Measurements from ENCODE around the gene MYO16.

The MYO16 gene

GRCh38 chr13:108606424-108606823, 23.0 kb upstream of the MYO16 start:
- H3K4me1 ChIP-seq (ENCODE audit: control insufficient read depth, low read length), result no peaks in the 10 kb centered on the region
- no peak for TF ChIP-seq EZH2phosphoT487 (IDR thresholded peaks at IDR 0.05; ENCODE audit: borderline replicate concordance, low read length)
- TF ChIP-seq CTCF (IDR thresholded peaks at IDR 0.05; ENCODE audit: low read depth, low read length, poor library complexity, severe bottlenecking), result no peak
- H3K9me2 ChIP-seq (replicated peaks; ENCODE audit: control insufficient read depth, low read length), result no peaks in the 10 kb centered on the region
- no peak overlapping the region for H3K4me3 ChIP-seq (ENCODE audit: low read length)
- H3K27me3 ChIP-seq (ENCODE audit: control insufficient read depth, low read length), result no peaks in the 10 kb centered on the region
- H3F3A ChIP-seq (ENCODE audit: control insufficient read depth, insufficient read depth), result no peaks in the 10 kb centered on the region
- no peak overlapping the region for H3K27ac ChIP-seq (ENCODE audit: low read depth, low read length)
- no peak overlapping the region for H3K4me2 ChIP-seq (ENCODE audit: low read length)
- H3K79me2 ChIP-seq (ENCODE audit: control insufficient read depth, low read length), result no peaks in the 10 kb centered on the region
- no peaks in the 10 kb centered on the region for H3K36me3 ChIP-seq (ENCODE audit: control insufficient read depth, low read length)
- H4K20me1 ChIP-seq (ENCODE audit: control insufficient read depth, insufficient read depth, low read depth, low read length), result no peaks in the 10 kb centered on the region
- peaks cover 14% of the 10 kb centered on the region for H3K9me3 ChIP-seq (ENCODE audit: control insufficient read depth, insufficient read depth, low read length)

GRCh38 chr13:108609353-108609752, 20.1 kb upstream of the MYO16 start:
- H3K4me3 ChIP-seq (ENCODE audit: low read length), result no peak overlapping the region
- H3K4me2 ChIP-seq (ENCODE audit: low read length), result no peak overlapping the region
- H3K79me2 ChIP-seq (ENCODE audit: control insufficient read depth, low read length), result no peaks in the 10 kb centered on the region
- no peaks in the 10 kb centered on the region for H4K20me1 ChIP-seq (ENCODE audit: control insufficient read depth, insufficient read depth, low read depth, low read length)
- no peaks in the 10 kb centered on the region for H3K36me3 ChIP-seq (ENCODE audit: control insufficient read depth, low read length)
- peaks cover 14% of the 10 kb centered on the region for H3K9me3 ChIP-seq (ENCODE audit: control insufficient read depth, insufficient read depth, low read length)
- peak; percentile 16 for TF ChIP-seq CTCF (IDR thresholded peaks at IDR 0.05; ENCODE audit: low read depth, low read length, poor library complexity, severe bottlenecking)
- TF ChIP-seq EZH2phosphoT487 (IDR thresholded peaks at IDR 0.05; ENCODE audit: borderline replicate concordance, low read length), result no peak
- no peak overlapping the region for H3K27ac ChIP-seq (ENCODE audit: low read depth, low read length)
- H3K9me2 ChIP-seq (replicated peaks; ENCODE audit: control insufficient read depth, low read length), result no peaks in the 10 kb centered on the region
- no peaks in the 10 kb centered on the region for H3F3A ChIP-seq (ENCODE audit: control insufficient read depth, insufficient read depth)
- H3K4me1 ChIP-seq (ENCODE audit: control insufficient read depth, low read length), result no peaks in the 10 kb centered on the region
- H3K27me3 ChIP-seq (ENCODE audit: control insufficient read depth, low read length), result no peaks in the 10 kb centered on the region

GRCh38 chr13:108610507-108610906, 18.9 kb upstream of the MYO16 start:
- H3K79me2 ChIP-seq (ENCODE audit: control insufficient read depth, low read length), result no peaks in the 10 kb centered on the region
- no peak overlapping the region for H3K4me2 ChIP-seq (ENCODE audit: low read length)
- no peak overlapping the region for H3K27ac ChIP-seq (ENCODE audit: low read depth, low read length)
- no peak for TF ChIP-seq EZH2phosphoT487 (IDR thresholded peaks at IDR 0.05; ENCODE audit: borderline replicate concordance, low read length)
- TF ChIP-seq CTCF (IDR thresholded peaks at IDR 0.05; ENCODE audit: low read depth, low read length, poor library complexity, severe bottlenecking), result no peak
- H3K9me2 ChIP-seq (replicated peaks; ENCODE audit: control insufficient read depth, low read length), result no peaks in the 10 kb centered on the region
- no peaks in the 10 kb centered on the region for H3K36me3 ChIP-seq (ENCODE audit: control insufficient read depth, low read length)
- no peaks in the 10 kb centered on the region for H3F3A ChIP-seq (ENCODE audit: control insufficient read depth, insufficient read depth)
- no peaks in the 10 kb centered on the region for H4K20me1 ChIP-seq (ENCODE audit: control insufficient read depth, insufficient read depth, low read depth, low read length)
- H3K9me3 ChIP-seq (ENCODE audit: control insufficient read depth, insufficient read depth, low read length), result peaks cover 14% of the 10 kb centered on the region
- H3K4me1 ChIP-seq (ENCODE audit: control insufficient read depth, low read length), result no peaks in the 10 kb centered on the region
- H3K27me3 ChIP-seq (ENCODE audit: control insufficient read depth, low read length), result no peaks in the 10 kb centered on the region
- no peak overlapping the region for H3K4me3 ChIP-seq (ENCODE audit: low read length)

GRCh38 chr13:108615241-108615640, 14.2 kb upstream of the MYO16 start:
- Histone ChIP-seq H3K79me2 (ENCODE audit: control insufficient read depth, low read length) (no peaks in the 10 kb centered on the region), H3K27me3 (ENCODE audit: control insufficient read depth, low read length) (no peaks in the 10 kb centered on the region), H3K9me2 (replicated peaks; ENCODE audit: control insufficient read depth, low read length) (no peaks in the 10 kb centered on the region), H3K4me3 (ENCODE audit: low read length) (no peak overlapping the region), H3K9me3 (ENCODE audit: control insufficient read depth, insufficient read depth, low read length) (no peaks in the 10 kb centered on the region), H4K20me1 (ENCODE audit: control insufficient read depth, insufficient read depth, low read depth, low read length) (no peaks in the 10 kb centered on the region), H3K36me3 (ENCODE audit: control insufficient read depth, low read length) (no peaks in the 10 kb centered on the region), H3K27ac (ENCODE audit: low read depth, low read length) (no peak overlapping the region), H3K4me1 (ENCODE audit: control insufficient read depth, low read length) (no peaks in the 10 kb centered on the region), H3F3A (ENCODE audit: control insufficient read depth, insufficient read depth) (no peaks in the 10 kb centered on the region), H3K4me2 (ENCODE audit: low read length) (no peak overlapping the region)
- no peak for TF ChIP-seq EZH2phosphoT487 (IDR thresholded peaks at IDR 0.05; ENCODE audit: borderline replicate concordance, low read length)
- TF ChIP-seq CTCF (IDR thresholded peaks at IDR 0.05; ENCODE audit: low read depth, low read length, poor library complexity, severe bottlenecking), result no peak
